T-helper 2 cell treated with Interferon-gamma antibody and Interleukin-4, amounts not matched to agents 100 ng/mL and 5 ng/mL, for 36 hours (primary cell): Measurements from ENCODE around the gene FBN1. TPM values are rescaled to one million over a fixed set of nuclear protein-coding genes. Genes with fewer than 3 reads are reported as not detected.

Experiments
- intact Hi-C: fragments of 100-400 bp; cut with micrococcal nuclease; formaldehyde crosslinking; loops from one replicate; pipeline ENCODE4 v1.15.1; 2023
- total RNA-seq: library from RNA; stranded (reverse); gene quantifications from 2 replicates; pipeline ENCODE4 v1.2.3, GENCODE V29; 2022

The FBN1 gene
- total RNA-seq, 1 donor from 2014 or later: 1.1 TPM

DNA sequence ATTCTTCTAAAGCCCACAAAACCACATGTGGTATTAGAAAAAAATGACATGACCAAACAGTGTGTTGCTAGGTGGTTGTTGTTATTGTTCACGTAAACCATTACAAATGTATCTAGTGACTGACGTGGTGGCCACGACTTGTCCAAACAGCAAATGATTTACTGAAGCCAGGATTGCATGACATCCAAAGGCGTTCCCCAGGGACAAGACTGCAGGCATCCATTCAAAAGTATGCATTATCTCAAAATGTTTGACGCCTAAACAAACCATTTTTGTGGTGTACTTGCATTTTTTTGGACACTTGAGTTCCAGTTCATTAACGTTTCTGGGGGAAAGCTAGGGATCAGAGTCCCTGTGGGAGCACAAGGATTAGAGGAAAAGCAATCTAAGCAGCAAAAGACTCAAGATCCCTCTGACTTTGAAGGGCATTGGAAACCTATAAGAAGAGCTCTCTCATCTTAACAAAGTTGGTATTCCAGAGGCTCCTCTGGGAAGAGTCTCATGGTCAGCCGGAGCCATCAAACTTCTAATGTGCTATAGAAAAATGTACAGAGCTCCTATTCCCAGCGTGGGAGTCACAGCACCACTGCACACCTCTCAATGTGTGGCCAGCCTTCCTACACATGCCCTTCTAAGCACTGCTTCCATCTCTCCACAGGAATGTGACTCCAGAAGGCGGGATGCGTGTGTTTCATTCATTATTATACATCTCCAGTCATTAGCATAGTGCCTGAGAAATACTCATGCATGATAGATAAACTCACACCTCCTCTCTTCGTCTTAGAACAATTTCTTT is 62.9 kb downstream of the FBN1 start:
- intact Hi-C loops: no loop called here

GRCh38 chr15:48581219-48581618 is 64.3 kb downstream of the FBN1 start:
- intact Hi-C loops: no loop called here

DNA sequence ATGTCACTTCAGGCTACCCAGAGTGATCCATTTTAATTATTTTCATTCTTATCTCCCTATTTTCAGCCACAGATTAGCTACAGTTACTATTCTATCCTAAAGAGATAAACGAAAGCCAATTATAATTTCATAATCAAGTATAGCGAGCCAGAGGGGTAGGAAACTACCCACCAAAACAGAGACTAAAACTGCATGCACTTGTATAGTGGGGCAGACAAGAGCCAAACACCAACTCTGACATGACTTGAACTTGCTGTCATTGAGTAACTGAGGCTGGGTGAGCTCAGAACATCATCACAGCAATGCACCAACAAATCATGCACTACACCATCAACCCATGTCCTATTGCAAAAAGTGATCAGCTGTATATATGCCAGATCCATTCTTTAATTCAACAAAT is 64.8 kb downstream of the FBN1 start:
- intact Hi-C loops: no loop called here

GRCh38 chr15:48579945-48580671 is 65.4 kb downstream of the FBN1 start:
- intact Hi-C loops: no loop called here

GRCh38 chr15:48578965-48579364 is 66.5 kb downstream of the FBN1 start:
- intact Hi-C loops: no loop called here

DNA sequence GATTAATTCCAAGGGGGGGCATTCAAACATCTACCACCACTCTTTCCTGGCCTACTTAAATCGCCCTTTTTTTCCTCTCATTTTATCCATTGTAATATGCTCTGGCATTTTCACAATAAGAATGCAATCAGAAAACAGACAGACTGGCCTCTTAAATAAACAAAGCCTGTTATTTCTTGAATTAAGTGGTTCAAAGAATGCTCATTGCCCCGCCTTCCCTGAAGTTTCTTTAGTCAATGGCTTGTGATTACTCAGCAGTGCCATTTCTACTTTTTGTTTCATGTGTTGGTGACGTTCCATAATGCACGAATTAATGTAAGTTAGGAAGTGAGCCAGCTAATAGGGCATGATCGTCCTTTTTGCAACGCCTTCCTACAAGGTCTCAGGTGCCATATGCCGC is 68.0 kb downstream of the FBN1 start:
- intact Hi-C loops: no loop called here

DNA sequence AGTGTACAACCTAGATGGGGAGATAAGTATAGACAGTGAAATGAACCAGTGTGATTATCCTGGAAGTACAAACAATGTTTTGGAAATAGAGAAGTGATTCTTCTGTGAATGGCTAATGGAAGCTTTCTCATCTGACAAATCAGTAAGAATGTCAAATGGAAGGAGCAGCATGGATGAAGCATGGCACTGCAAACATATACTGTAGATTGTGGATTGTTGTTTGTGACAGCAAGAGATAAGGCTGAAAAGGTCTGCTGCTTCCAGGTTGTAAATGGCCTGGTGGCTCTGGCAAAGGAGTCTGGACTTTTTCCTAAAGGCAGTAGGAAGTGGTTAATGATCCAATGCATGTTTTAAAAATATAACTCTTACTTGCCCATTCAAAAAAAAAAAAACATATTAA is 71.3 kb downstream of the FBN1 start:
- intact Hi-C loops: no loop called here

- intact Hi-C loops: no loop called here
These were observed 71.7 kb downstream of the FBN1 start for GRCh38 chr15:48573780-48574179.

DNA sequence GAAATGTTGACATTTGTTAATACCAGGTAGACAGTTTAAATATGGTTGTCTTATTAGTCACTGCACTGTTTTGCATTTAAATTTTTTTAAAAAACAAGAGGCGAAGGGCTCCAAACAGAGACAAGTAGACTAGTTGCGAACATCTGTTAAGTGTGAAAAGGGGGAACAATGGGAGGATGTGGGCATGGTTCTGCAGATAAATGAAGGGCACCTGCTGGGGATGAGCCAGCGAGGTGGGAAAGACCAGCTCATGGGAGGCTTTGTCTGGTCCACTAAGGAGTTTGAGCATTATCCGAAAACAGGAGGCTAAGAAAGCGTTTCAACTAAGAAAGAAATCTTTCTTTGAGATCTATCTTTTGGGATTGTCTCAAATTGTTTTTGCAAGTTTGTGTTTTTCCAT is 72.7 kb downstream of the FBN1 start:
- intact Hi-C loops: no loop called here

- intact Hi-C loops: no loop called here
These were observed 74.0 kb downstream of the FBN1 start for GRCh38 chr15:48571510-48571909.

DNA sequence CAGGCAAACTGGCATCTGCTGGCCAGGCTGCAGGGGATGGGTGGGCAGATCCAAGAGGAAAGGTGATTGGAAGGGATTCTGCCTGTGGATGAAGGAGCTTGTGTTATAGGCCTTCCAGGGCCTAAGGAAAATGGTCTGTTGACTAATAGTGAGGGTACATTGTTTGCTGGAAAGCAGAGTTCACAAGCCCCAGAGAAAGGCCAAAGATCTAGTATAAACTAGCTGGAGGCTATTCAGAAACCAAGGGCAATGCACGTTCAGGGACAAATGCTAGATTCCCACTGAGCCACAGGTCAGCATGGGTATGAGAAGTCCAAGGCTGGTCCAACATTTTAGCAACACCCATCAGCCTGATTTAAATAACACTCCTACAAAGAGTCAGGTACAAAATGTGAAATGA is 74.7 kb downstream of the FBN1 start:
- intact Hi-C loops: no loop called here

DNA sequence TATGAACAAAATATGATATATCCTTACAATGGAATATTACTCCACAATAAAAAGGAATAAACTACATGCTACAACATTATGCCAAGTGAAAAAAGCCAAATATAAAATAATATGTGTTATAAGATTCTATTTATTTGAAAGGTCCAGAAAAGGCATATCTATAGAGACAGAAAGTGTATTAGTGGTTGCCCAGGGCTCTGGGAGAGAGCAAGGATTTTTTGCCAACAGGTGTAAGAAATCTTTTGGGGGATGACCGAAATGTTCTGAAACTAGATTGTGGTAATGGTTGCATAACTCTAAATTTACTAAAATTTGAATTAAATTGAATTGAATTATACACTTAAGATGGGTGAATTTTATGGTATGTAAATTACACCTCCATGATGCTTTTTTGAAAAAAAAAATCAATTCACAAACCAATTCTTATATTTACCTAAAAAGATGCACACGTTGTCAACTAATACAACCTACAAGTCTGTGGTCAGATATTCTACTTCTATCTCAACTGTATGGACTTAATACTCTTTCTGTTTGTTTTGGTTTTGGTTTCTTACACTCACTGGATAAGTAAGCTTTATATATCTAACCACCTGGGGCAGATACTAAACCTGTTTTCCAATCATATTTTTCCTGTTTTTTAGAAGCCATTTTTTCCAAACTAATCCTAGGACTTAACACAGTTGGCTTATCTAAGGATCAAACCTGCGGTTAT is 75.8 kb downstream of the FBN1 start:
- intact Hi-C loops: no loop called here

GRCh38 chr15:48566668-48567067 is 78.8 kb downstream of the FBN1 start:
- intact Hi-C loops: no loop called here

DNA sequence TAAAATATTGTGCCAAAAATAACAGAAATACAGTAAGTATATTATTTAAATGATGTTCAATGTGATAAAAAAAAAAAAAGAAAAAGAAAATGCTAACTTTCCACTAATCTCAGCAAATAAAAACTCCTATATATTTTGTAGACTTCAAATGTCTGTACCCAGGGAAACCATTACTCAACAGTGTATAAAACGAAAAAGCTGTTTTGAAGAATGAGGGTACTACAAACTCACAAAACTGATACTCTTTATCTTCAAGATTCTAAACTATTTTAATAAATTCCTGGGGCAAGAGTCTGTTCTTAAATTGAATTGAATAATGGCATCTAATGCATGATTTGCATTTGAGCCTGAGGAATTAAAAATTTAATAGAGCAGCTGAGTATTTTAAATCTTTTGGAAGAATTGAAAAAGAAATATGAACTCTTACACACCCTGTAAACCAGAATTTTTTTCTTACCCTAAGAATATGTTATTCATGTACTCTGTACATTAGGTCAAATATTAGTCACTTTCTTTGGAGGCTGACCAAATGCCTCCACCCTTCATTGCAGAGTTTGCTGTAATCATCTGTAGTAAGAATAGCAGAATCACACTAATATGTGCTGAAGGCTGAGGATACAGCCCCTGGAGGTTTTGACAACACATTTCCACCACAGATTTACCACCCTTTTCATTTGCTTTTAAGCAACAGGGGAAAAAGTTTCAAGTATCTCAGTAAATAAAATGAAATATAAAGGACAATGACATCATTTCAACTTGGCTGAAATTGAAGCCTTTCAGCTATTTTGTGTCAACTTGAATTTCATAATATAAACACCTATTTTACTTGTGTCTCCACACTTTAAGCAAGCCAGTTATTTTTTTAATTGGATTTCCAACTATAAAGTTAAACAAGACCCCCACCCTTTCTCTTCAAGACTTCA is 79.7 kb downstream of the FBN1 start:
- intact Hi-C loops: no loop called here

GRCh38 chr15:48564690-48565089 is 80.8 kb downstream of the FBN1 start:
- intact Hi-C loops: no loop called here

GRCh38 chr15:48563934-48564333 is 81.6 kb downstream of the FBN1 start:
- intact Hi-C loops: no loop called here

DNA sequence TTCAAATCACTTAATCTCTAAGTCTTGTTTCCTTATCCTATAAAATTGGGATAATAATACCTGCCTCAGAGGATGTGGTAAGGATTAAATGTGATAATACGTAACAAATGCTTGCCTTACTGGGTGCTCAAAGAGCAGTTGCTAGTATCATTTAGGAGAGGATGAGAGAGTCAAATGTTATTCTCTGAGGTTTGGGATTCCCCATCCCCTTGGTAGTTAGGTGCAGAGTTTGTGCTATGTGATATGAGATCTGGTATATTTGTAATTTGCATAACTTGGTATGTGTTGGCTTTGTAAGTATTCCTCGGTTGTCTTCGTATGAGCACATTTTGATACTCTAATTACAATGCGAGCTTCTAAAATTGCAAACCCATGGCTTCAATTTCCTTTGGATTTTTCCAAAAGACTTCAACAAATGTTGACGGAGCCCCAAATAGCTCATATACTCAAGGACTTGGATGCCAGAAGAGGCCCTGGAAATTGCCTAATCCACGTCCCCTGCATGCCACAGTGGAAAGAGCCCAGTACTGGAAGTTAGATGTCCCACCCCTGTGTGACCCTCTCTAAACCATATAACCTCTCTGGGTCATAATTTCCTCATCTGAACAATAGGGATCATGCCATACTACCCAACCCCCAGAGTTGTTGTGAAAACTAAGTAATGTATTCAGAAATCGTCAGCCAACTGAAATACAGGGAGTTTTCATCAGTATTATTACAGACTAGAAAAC is 85.0 kb downstream of the FBN1 start:
- intact Hi-C loops: no loop called here

GRCh38 chr15:48559285-48559684 is 86.2 kb downstream of the FBN1 start:
- intact Hi-C loops: no loop called here

DNA sequence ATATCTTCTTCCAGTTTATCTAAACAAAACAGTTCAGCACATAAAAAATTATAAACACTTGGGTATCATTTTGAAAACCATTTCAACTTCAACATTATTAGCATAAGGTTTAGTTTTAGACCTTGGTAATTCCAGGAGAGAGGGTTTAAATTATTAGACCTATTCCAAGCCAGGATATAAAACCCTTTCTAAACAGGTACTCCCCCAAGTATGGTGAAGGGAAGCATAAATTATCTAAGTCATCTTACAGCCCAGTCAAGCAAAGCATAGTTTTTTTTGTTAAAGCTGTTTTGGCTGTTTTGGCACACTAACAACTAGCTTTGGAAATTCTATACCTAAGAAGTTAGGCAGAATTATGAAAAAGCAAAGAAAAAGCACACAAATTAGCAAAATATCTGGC is 87.3 kb downstream of the FBN1 start:
- intact Hi-C loops: no loop called here

DNA sequence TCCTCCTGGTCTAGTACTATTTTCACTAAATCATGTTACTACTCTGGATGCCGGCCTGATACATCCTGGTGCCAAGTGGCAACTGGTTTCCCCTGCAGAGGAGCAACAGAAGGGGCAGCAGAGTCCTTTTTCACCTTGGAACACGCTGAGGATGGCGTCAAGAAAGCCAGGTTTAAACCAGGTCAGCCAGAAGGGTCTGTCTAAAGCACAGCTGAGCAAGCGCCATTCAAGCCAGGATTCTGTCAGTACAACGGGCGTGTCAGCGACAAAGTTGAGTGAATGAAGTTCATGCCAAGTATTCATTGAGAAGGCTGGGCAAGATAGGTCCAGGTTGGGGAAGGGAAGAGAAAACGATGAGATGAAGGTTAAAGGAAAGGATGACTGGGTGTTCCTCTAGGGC is 88.2 kb downstream of the FBN1 start:
- intact Hi-C loops: no loop called here
